H1 (cell line): ENCODE results near the gene TNXB. TPM values are rescaled to one million over a fixed set of nuclear protein-coding genes. Genes with fewer than 3 reads are reported as not detected.

Experiments
- CTCF ChIA-PET: fragments of 300-600 bp; sonication (Branson Sonifier 250); formaldehyde crosslinking; loops from one replicate; lab custom pipeline; 2021; ENCODE audit not compliant: partially characterized antibody; lab: Charles Lee
- POLR2A ChIA-PET: fragments of 300-600 bp; sonication (Branson Sonifier 250); formaldehyde crosslinking; loops from one replicate; lab custom pipeline; 2021; ENCODE audit warnings: inconsistent platforms; ENCODE audit not compliant: partially characterized antibody; lab: Charles Lee
- DNase-seq, 2 experiments: peaks; one replicate each; pipeline versions ENCODE4 v3.0.0 to v3.0.0-alpha.2; 2010 to 2022; ENCODE audit warnings: low spot score in 2 of 2, low read depth in 1 of 2, mixed read lengths in 1 of 2
- FAIRE-seq: peaks from 2 replicates; lab custom pipeline; 2011; peaks lifted over from hg19 to GRCh38; lab: Jason Lieb, UNC
- H2AFZ ChIP-seq: 2 replicates; pipeline ENCODE4 v1.8.1; 2012; ENCODE audit warnings: low read length, inconsistent platforms
- H2AK5ac ChIP-seq: 2 replicates; pipeline ENCODE4 v1.6.1; 2013; ENCODE audit warnings: low read depth, low read length
- H2BK120ac ChIP-seq: replicated peaks from 2 replicates; pipeline ENCODE3; 2013; ENCODE audit warnings: low read depth, low read length, inconsistent platforms
- H2BK12ac ChIP-seq: 2 replicates; pipeline ENCODE4 v1.6.1; 2013; ENCODE audit warnings: low read depth, low read length
- H2BK15ac ChIP-seq: 2 replicates; pipeline ENCODE4 v1.6.1; 2013; ENCODE audit warnings: low read length
- H2BK20ac ChIP-seq: 2 replicates; pipeline ENCODE4 v1.6.1; 2013; ENCODE audit warnings: low read length
- H2BK5ac ChIP-seq: 2 replicates; pipeline ENCODE4 v1.6.1; 2013; ENCODE audit warnings: low read depth, low read length
- H3K14ac ChIP-seq: 2 replicates; pipeline ENCODE4 v1.6.1; 2013; ENCODE audit warnings: inconsistent platforms; ENCODE audit not compliant: insufficient read length
- H3K18ac ChIP-seq: 2 replicates; pipeline ENCODE4 v1.6.1; 2013; ENCODE audit warnings: low read length; ENCODE audit errors: extremely low read depth
- H3K23ac ChIP-seq: 2 replicates; pipeline ENCODE4 v1.6.1; 2013; ENCODE audit warnings: inconsistent platforms; ENCODE audit not compliant: insufficient read length
- H3K23me2 ChIP-seq: 2 replicates; pipeline ENCODE4 v1.6.1; 2013; ENCODE audit warnings: low read depth, low read length
- H3K27ac ChIP-seq: 2 replicates; pipeline ENCODE4 v1.6.1; 2011; ENCODE audit warnings: low read depth, low read length, inconsistent platforms
- H3K27me3 ChIP-seq, 4 experiments: replicated peaks in 1 of 4; 1 replicate in 1 of 4; 2 replicates in 3 of 4; pipeline versions ENCODE4 v1.6.1 to v1.8.1; 2011 to 2013; ENCODE audit warnings: low read length in 3 of 4, mild to moderate bottlenecking in 3 of 4, inconsistent platforms in 2 of 4, mixed read lengths in 2 of 4, moderate library complexity in 1 of 4; ENCODE audit not compliant: control insufficient read depth in 3 of 4, insufficient read depth in 3 of 4; ENCODE audit errors: extremely low read depth in 1 of 4
- H3K36me3 ChIP-seq, 4 experiments: 2 replicates each; pipeline versions ENCODE4 v1.6.1 to v1.8.1; 2011 to 2013; ENCODE audit warnings: mild to moderate bottlenecking in 4 of 4, low read length in 3 of 4, moderate library complexity in 2 of 4, control low read depth in 1 of 4, inconsistent platforms in 1 of 4; ENCODE audit not compliant: insufficient read depth in 4 of 4, control insufficient read depth in 2 of 4
- H3K4ac ChIP-seq: replicated peaks from 2 replicates; pipeline ENCODE3; 2013; ENCODE audit warnings: low read length, low read depth, mixed read lengths, inconsistent platforms; ENCODE audit not compliant: insufficient read length
- H3K4me1 ChIP-seq, 4 experiments: replicated peaks in 1 of 4; 1 replicate in 1 of 4; 2 replicates in 3 of 4; pipeline versions ENCODE4 v1.6.1 to v1.8.1; 2011 to 2013; ENCODE audit warnings: low read length in 3 of 4, inconsistent platforms in 2 of 4, mixed read lengths in 1 of 4; ENCODE audit not compliant: insufficient read depth in 4 of 4, control insufficient read depth in 3 of 4
- H3K4me2 ChIP-seq, 2 experiments: 2 replicates each; pipeline versions ENCODE4 v1.6.1 to v1.8.1; 2011 to 2013; ENCODE audit warnings: low read depth in 2 of 2, low read length in 2 of 2, control low read depth in 1 of 2, inconsistent platforms in 1 of 2, mild to moderate bottlenecking in 1 of 2; ENCODE audit not compliant: insufficient read depth in 1 of 2
- H3K4me3 ChIP-seq, 4 experiments: fragments of 200-600, 300-600 bp in 1 of 4; sonication (generic), shearing (Covaris generic), sonication (Bioruptor Twin) in 1 of 4; 2 replicates each; pipeline versions ENCODE4 v1.5.1 to v1.8.1; 2011 to 2016; ENCODE audit warnings: low read length in 4 of 4, low read depth in 3 of 4, control low read depth in 2 of 4, inconsistent platforms in 2 of 4, mild to moderate bottlenecking in 2 of 4, mixed read lengths in 1 of 4, moderate library complexity in 1 of 4; ENCODE audit not compliant: insufficient read depth in 2 of 4; ENCODE audit errors: extremely low read depth in 1 of 4
- H3K56ac ChIP-seq: replicated peaks from 2 replicates; pipeline ENCODE3; 2013; ENCODE audit warnings: low read depth, mild to moderate bottlenecking, mixed read lengths, low read length, inconsistent platforms; ENCODE audit not compliant: insufficient read length
- H3K79me1 ChIP-seq: 2 replicates; pipeline ENCODE4 v1.6.1; 2013; ENCODE audit warnings: low read depth, low read length, control low read depth
- H3K79me2 ChIP-seq, 2 experiments: 2 replicates each; pipeline versions ENCODE4 v1.6.1 to v1.8.1; 2012 to 2013; ENCODE audit warnings: low read length in 2 of 2, mild to moderate bottlenecking in 2 of 2, inconsistent platforms in 1 of 2; ENCODE audit not compliant: insufficient read depth in 2 of 2, control insufficient read depth in 1 of 2
- H3K9ac ChIP-seq, 4 experiments: replicated peaks in 1 of 4; 1 replicate in 1 of 4; 2 replicates in 3 of 4; pipeline versions ENCODE4 v1.6.1 to v1.8.1; 2011 to 2013; ENCODE audit warnings: low read depth in 3 of 4, low read length in 3 of 4, control low read depth in 2 of 4, mild to moderate bottlenecking in 2 of 4, moderate library complexity in 2 of 4, inconsistent platforms in 1 of 4; ENCODE audit errors: extremely low read depth in 1 of 4
- H3K9me3 ChIP-seq, 2 experiments: 2 replicates each; pipeline versions ENCODE4 v1.6.1 to v1.8.1; 2012 to 2013; ENCODE audit warnings: mild to moderate bottlenecking in 2 of 2, moderate library complexity in 2 of 2, control low read depth in 1 of 2, inconsistent platforms in 1 of 2, low read depth in 1 of 2, low read length in 1 of 2, mixed read lengths in 1 of 2; ENCODE audit not compliant: insufficient read depth in 2 of 2
- H4K20me1 ChIP-seq, 2 experiments: replicated peaks in 1 of 2; 2 replicates each; pipeline versions ENCODE3 to v1.8.1; 2011 to 2013; ENCODE audit warnings: inconsistent platforms in 2 of 2, low read length in 2 of 2, mild to moderate bottlenecking in 1 of 2; ENCODE audit not compliant: insufficient read depth in 2 of 2, control insufficient read depth in 1 of 2
- H4K5ac ChIP-seq: 2 replicates; pipeline ENCODE4 v1.6.1; 2013; ENCODE audit warnings: low read length, low read depth, mixed read lengths, inconsistent platforms; ENCODE audit not compliant: insufficient read length
- H4K8ac ChIP-seq: 2 replicates; pipeline ENCODE4 v1.8.0; 2013; ENCODE audit warnings: mild to moderate bottlenecking, moderate library complexity, low read length, inconsistent platforms; ENCODE audit not compliant: insufficient read depth; ENCODE audit errors: extremely low read depth
- H4K91ac ChIP-seq: replicated peaks from 2 replicates; pipeline ENCODE3; 2013; ENCODE audit warnings: low read length, mixed read lengths, inconsistent platforms; ENCODE audit not compliant: insufficient read length
- CBX8 ChIP-seq: fragments of 300-800, 300-1000 bp; sonication (generic); IDR thresholded peaks from 2 replicates; pipeline ENCODE4 v1.7.1; 2016; ENCODE audit warnings: low read depth, low read length, borderline replicate concordance
- JUND ChIP-seq: IDR thresholded peaks from 2 replicates; pipeline ENCODE4 v1.6.1; 2011; ENCODE audit warnings: mild to moderate bottlenecking, improper control_type of control experiment, low read length
- NRF1 ChIP-seq: IDR thresholded peaks from 2 replicates; pipeline ENCODE4 v1.6.1; 2011; ENCODE audit warnings: mild to moderate bottlenecking, low read depth, low read length, improper control_type of control experiment
- TBP ChIP-seq: IDR thresholded peaks from 2 replicates; pipeline ENCODE4 v1.6.1; 2011; ENCODE audit warnings: low read depth, low read length, improper control_type of control experiment
- TEAD4 ChIP-seq: IDR thresholded peaks from 2 replicates; pipeline ENCODE4 v1.6.1; 2012; ENCODE audit warnings: low read depth, low read length, inconsistent platforms, mixed read lengths
- YY1 ChIP-seq: IDR thresholded peaks from 2 replicates; pipeline ENCODE4 v1.6.1; 2011; ENCODE audit warnings: low read depth, mild to moderate bottlenecking, low read length
- WGBS, 2 experiments: shearing (Covaris generic) in 1 of 2; methylation state at CpG; one replicate each; pipeline versions ENCODE4 v1.1.6 to v1.1.7; 2013 to 2015; ENCODE audit warnings: low lambda C conversion rate in 2 of 2, mixed read lengths in 2 of 2, inconsistent platforms in 1 of 2, low coverage in 1 of 2, missing lambda C conversion rate in 1 of 2; ENCODE audit not compliant: insufficient replicate concordance in 2 of 2, insufficient coverage in 1 of 2, insufficient read length in 1 of 2; ENCODE audit errors: extremely low coverage in 1 of 2, missing lambda C conversion rate in 1 of 2; 5-methylcytosine and 5-hydroxymethylcytosine counted together
- polyA plus RNA-seq, 7 experiments: library from polyadenylated mRNA; depleted of rRNA in 3 of 7; stranded (reverse) in 5 of 7; unstranded in 2 of 7; fragments of >200 nt in 5 of 7; fragments of 200-250 nt in 2 of 7; gene quantifications; 1 replicate in 5 of 7; 2 replicates in 1 of 7; 4 replicates in 1 of 7; pipeline versions ENCODE4 v1.2.1 to v1.2.3, GENCODE V29; 2011 to 2013; ENCODE audit warnings: missing spikeins in 2 of 7, mixed read lengths in 2 of 7
- total RNA-seq: library from RNA; stranded (reverse); fragmentation: NEBNext Ultra II Directional; extraction: Animal tissue kit (Norgen Biotek cat#: 25700); gene quantifications from 2 replicates; pipeline ENCODE4 v1.2.1, GENCODE V29; 2021

The TNXB gene
- total and polyA plus RNA-seq, 2 of the 8 experiments (the other 6 are each of a cell fraction or from before 2014, with no cell fraction given), result 3.1 to 4.8 TPM

GRCh38 chr6:32097364-32097763, 11.8 kb downstream of the TNXB start:
- no peaks in the 10 kb centered on the region for H3K4me1 ChIP-seq
- H3K4me3 ChIP-seq, result no peak overlapping the region
- no peak overlapping the region for H2AK5ac ChIP-seq
- H2BK5ac ChIP-seq, result no peak overlapping the region
- H3K23me2 ChIP-seq, result no peaks in the 10 kb centered on the region
- H2BK120ac ChIP-seq, result no peak overlapping the region
- H3K23ac ChIP-seq, result no peak overlapping the region
- TF ChIP-seq YY1, result no peak
- TF ChIP-seq TBP, result no peak
- TF ChIP-seq TEAD4, result no peak
- TF ChIP-seq NRF1, result no peak
- no peak for TF ChIP-seq CBX8
- TF ChIP-seq JUND, result no peak
- no peak overlapping the region; a peak in 1 of 4 replicates for H3K4me2 ChIP-seq
- no peak overlapping the region for H3K4ac ChIP-seq
- H2AFZ ChIP-seq, result no peak overlapping the region
- H3K9ac ChIP-seq, result no peak overlapping the region
- POLR2A ChIA-PET, result interaction anchor here (0.8 to 1.2 kb wide), 3 partner anchors 13 to 79 kb away, joined by 3 to 4 read pairs (median 4); no protein-coding TSS in a partner anchor
- H4K5ac ChIP-seq, result no peak overlapping the region
- no peaks in the 10 kb centered on the region for H4K20me1 ChIP-seq
- DNase-seq (no peak), FAIRE-seq (no peak)
- H3K18ac ChIP-seq, result no peak overlapping the region; the same call in 1 of the 2 replicates
- H2BK20ac ChIP-seq, result no peak overlapping the region
- no peak overlapping the region; the same call in 1 of the 2 replicates for H4K8ac ChIP-seq
- H4K91ac ChIP-seq, result no peak overlapping the region
- 94% methylated on average over 3 of the region's 3 CpGs; no CpG with 5 or more reads in 1 of the 2 experiments for WGBS, 2 experiments
- CTCF ChIA-PET, result interaction anchor here (0.7 to 9.3 kb wide), 13 partner anchors 9 to 209 kb away, joined by 3 to 63 read pairs (median 7); partner anchors contain the start of genes ATF6B and TNXB
- H3K36me3 ChIP-seq, result no peaks in the 10 kb centered on the region
- H2BK12ac ChIP-seq, result no peak overlapping the region
- H3K79me2 ChIP-seq, result no peaks in the 10 kb centered on the region
- H3K56ac ChIP-seq, result no peak overlapping the region
- H3K27ac ChIP-seq, result no peak overlapping the region
- peaks cover 0 to 7% (median 1%) of the 10 kb centered on the region in 4 experiments; a peak in 2 of 7 replicates for H3K27me3 ChIP-seq
- H3K9me3 ChIP-seq, result no peaks in the 10 kb centered on the region
- no peak overlapping the region for H3K14ac ChIP-seq
- H2BK15ac ChIP-seq, result no peak overlapping the region
- no peaks in the 10 kb centered on the region for H3K79me1 ChIP-seq
